Naive thymus-derived CD8-positive, alpha-beta T cell (primary cell): ENCODE data around the gene BBS2. TPM values are rescaled to one million over a fixed set of nuclear protein-coding genes. Genes with fewer than 3 reads are reported as not detected.
"Not testable (repeated sequence)": the region's sequence is repeated elsewhere in the genome, so short reads cannot be mapped to it uniquely, and the experiment has no call there.

Source experiments
- ATAC-seq, 2 donors: fragments of 150-1000 bp; cut with Tn5 transposase in 1 of 2; sonication (Bioruptor Pico), chemical (Tn5 transposase) in 1 of 2; 1 replicate in 1 of 2; 2 replicates in 1 of 2; pipeline ENCODE4 v1.10.0; 2021; ENCODE audit warnings: mild to moderate bottlenecking in 2 of 2, moderate library complexity in 2 of 2
- POLR2A ChIA-PET: fragments of 350-600 bp; sonication (Branson Sonifier 250); formaldehyde crosslinking; loops from one replicate; lab custom pipeline; 2021; ENCODE audit warnings: antibody characterized with exemption; lab: Charles Lee
- DNase-seq, 10 donors: peaks; one replicate each; pipeline versions ENCODE4 v3.0.0 to v3.0.0-alpha.2; 2020 to 2022
- H3K27ac Mint-ChIP-seq, 10 donors: one replicate each; pipeline ENCODE4 v1.8.0; 2020 to 2022; ENCODE audit warnings: mild to moderate bottlenecking in 10 of 10, mixed read lengths in 10 of 10, moderate library complexity in 4 of 10, inconsistent platforms in 1 of 10
- H3K27me3 Mint-ChIP-seq, 5 donors: one replicate each; pipeline ENCODE4 v1.8.0; 2021 to 2022; ENCODE audit warnings: mixed read lengths in 5 of 5
- H3K36me3 Mint-ChIP-seq, 3 donors: one replicate each; pipeline ENCODE4 v1.8.0; 2020 to 2022; ENCODE audit warnings: mixed read lengths in 3 of 3, mild to moderate bottlenecking in 2 of 3, inconsistent platforms in 1 of 3
- H3K4me1 Mint-ChIP-seq, 4 donors: one replicate each; pipeline ENCODE4 v1.8.0; 2021 to 2022; ENCODE audit warnings: mixed read lengths in 4 of 4
- H3K4me3 Mint-ChIP-seq, 10 donors: one replicate each; pipeline ENCODE4 v1.8.0; 2020 to 2022; ENCODE audit warnings: mild to moderate bottlenecking in 10 of 10, mixed read lengths in 10 of 10, moderate library complexity in 6 of 10, inconsistent platforms in 1 of 10
- H3K9me3 Mint-ChIP-seq, 9 donors: one replicate each; pipeline ENCODE4 v1.8.0; 2020 to 2022; ENCODE audit warnings: mixed read lengths in 9 of 9, mild to moderate bottlenecking in 3 of 9, inconsistent platforms in 1 of 9, moderate library complexity in 1 of 9
- polyA plus RNA-seq, 3 donors: library from polyadenylated mRNA; unstranded; fragments of 300-500 nt; fragmentation: Illumina TruSeq; gene quantifications; one replicate each; pipeline ENCODE4 v1.2.3, GENCODE V29; 2021
- total RNA-seq, 8 experiments: library from RNA in 2 of 8; stranded (reverse) in 2 of 8; gene quantifications; one replicate each; pipeline ENCODE4 v1.2.3 and lab custom pipeline; 2021 to 2026

BBS2 gene
- total and polyA plus RNA-seq, 5 experiments from 2014 or later = 35.7 to 107 (median 37.6) TPM

- Mint-ChIP-seq H3K4me1 (peaks cover 25 to 71% (median 68%) of the 10 kb centered on the region in 4 donors), H3K36me3 (peaks cover 0 to 34% (median 12%) of the 10 kb centered on the region in 3 donors), H3K27me3 (no peaks in the 10 kb centered on the region), H3K9me3 (no peaks in the 10 kb centered on the region), H3K27ac (peak overlapping the region in 5 of 10 donors; percentile 21 to 71 (median 35)), H3K4me3 (peak overlapping the region in 5 of 10 donors; percentile 22 to 69 (median 46))
- DNase-seq = no peak
- no peak for ATAC-seq
- POLR2A ChIA-PET = no interaction called here
Measured at GRCh38 chr16:56515665-56516064, 4.2 kb downstream of the BBS2 start.

DNA sequence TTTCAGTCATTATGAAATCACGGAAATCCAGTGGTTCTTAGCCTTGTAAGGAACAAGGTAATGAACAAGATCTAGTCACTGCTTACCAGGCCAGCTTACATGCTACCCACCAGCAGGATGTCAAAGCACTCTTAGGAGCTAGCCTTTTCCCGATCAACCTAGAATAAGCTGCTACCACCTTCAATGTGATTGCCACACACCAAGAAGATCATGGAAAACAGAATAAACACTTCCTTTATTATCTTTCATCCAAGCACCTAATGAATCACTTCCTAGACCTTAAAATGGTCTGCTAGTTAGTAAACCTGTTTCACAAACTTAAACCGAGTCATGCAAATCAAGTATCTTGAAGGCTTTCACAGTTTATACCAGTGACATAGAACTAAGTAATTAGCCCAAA, 5.0 kb downstream of the BBS2 start:
- Mint-ChIP-seq H3K27ac (peak overlapping the region in 4 of 10 donors; percentile 2 to 60 (median 46)), H3K9me3 (no peaks in the 10 kb centered on the region), H3K4me1 (peaks cover 21 to 64% (median 61%) of the 10 kb centered on the region in 4 donors), H3K36me3 (peaks cover 0 to 42% (median 15%) of the 10 kb centered on the region in 3 donors), H3K4me3 (peak overlapping the region in 1 of 10 donors; percentile 7), H3K27me3 (no peaks in the 10 kb centered on the region)
- POLR2A ChIA-PET = interaction anchor here (1.4 to 1.9 kb wide), 2 partner anchors 63 to 187 kb away, joined by 3 to 5 read pairs; partner anchors contain the start of genes NUDT21 and OGFOD1
- DNase-seq (no peak), ATAC-seq (no peak)

GRCh38 chr16:56513972-56514371, 5.9 kb downstream of the BBS2 start:
- no peaks in the 10 kb centered on the region for H3K9me3 Mint-ChIP-seq
- DNase-seq = peak in 9 of 10 donors; percentile 30 to 66 (median 46)
- no peaks in the 10 kb centered on the region for H3K27me3 Mint-ChIP-seq
- POLR2A ChIA-PET = interaction anchor here (1.4 to 1.9 kb wide), 2 partner anchors 63 to 188 kb away, joined by 3 to 5 read pairs; partner anchors contain the start of genes NUDT21 and OGFOD1
- H3K27ac Mint-ChIP-seq = peak overlapping the region in 2 of 10 donors; percentile 5 to 8
- H3K4me3 Mint-ChIP-seq = peak overlapping the region in 1 of 10 donors; percentile 2
- peaks cover 0 to 50% (median 17%) of the 10 kb centered on the region in 3 donors for H3K36me3 Mint-ChIP-seq
- H3K4me1 Mint-ChIP-seq = peaks cover 19 to 63% (median 57%) of the 10 kb centered on the region in 4 donors
- peak; percentile 90 to 93 for ATAC-seq

DNA sequence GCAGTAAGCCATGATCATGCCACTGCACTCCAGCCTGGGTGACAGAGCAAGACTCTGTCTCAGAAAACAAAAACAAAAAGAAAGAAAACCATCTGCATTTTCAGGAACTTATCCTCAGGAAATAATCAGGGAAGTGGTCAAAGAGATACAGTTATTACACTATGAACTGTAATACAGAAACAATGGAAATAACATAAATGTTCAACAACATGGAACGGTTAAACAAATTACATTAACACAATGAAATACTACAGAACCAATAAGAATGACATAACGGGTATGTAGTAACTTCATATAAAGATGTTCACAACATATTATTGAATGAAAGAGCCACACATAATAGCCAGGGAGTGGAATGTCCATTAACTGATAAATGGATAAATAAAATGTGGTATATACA, 6.7 kb downstream of the BBS2 start:
- H3K27ac Mint-ChIP-seq = no peak overlapping the region
- peak overlapping the region in 1 of 10 donors; percentile 28 for H3K4me3 Mint-ChIP-seq
- DNase-seq = no peak
- no peak for ATAC-seq
- POLR2A ChIA-PET = interaction anchor here (1.9 kb wide), 1 partner anchor 189 kb away, joined by 5 read pairs; no protein-coding TSS in a partner anchor
- no peaks in the 10 kb centered on the region for H3K27me3 Mint-ChIP-seq
- no peaks in the 10 kb centered on the region for H3K9me3 Mint-ChIP-seq
- peaks cover 17 to 55% (median 49%) of the 10 kb centered on the region in 4 donors for H3K4me1 Mint-ChIP-seq
- peaks cover 0 to 59% (median 20%) of the 10 kb centered on the region in 3 donors for H3K36me3 Mint-ChIP-seq

DNA sequence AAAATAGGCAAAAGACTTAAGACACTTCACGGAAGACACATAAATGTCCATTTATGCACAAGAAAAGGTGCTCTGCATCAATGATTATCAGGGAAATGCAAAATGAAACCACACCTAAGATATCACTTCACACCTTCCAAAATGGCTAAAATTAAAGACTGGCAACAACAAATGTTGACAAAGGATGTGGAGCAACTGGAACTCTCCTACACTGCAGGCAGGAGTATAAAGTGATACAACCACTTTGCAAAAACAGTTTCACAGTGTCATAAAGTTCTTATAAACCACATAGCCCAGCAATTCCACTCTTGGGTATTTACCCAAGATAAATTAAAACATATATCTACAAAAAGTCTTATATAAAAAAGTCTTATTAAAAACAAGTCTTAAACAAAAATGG, 7.8 kb downstream of the BBS2 start:
- H3K36me3 Mint-ChIP-seq = peaks cover 0 to 69% (median 26%) of the 10 kb centered on the region in 3 donors
- H3K4me3 Mint-ChIP-seq = no peak overlapping the region
- H3K9me3 Mint-ChIP-seq = no peaks in the 10 kb centered on the region
- H3K27me3 Mint-ChIP-seq = no peaks in the 10 kb centered on the region
- no peak overlapping the region for H3K27ac Mint-ChIP-seq
- no peak for DNase-seq
- POLR2A ChIA-PET = no interaction called here
- H3K4me1 Mint-ChIP-seq = peaks cover 12 to 48% (median 38%) of the 10 kb centered on the region in 4 donors
- ATAC-seq = no peak

GRCh38 chr16:56510544-56510943, 9.3 kb downstream of the BBS2 start:
- Mint-ChIP-seq H3K9me3 (no peaks in the 10 kb centered on the region), H3K4me3 (no peak overlapping the region), H3K27ac (no peak overlapping the region), H3K27me3 (no peaks in the 10 kb centered on the region), H3K4me1 (peaks cover 7 to 33% (median 26%) of the 10 kb centered on the region in 4 donors), H3K36me3 (peaks cover 0 to 81% (median 31%) of the 10 kb centered on the region in 3 donors)
- ATAC-seq (no peak), DNase-seq (no peak)
- POLR2A ChIA-PET = no interaction called here

GRCh38 chr16:56506941-56507340, 12.9 kb downstream of the BBS2 start:
- Mint-ChIP-seq H3K4me1 (peaks cover 0 to 2% (median under 1%) of the 10 kb centered on the region in 4 donors), H3K27ac (peak overlapping the region in 1 of 10 donors; percentile 80), H3K9me3 (no peaks in the 10 kb centered on the region), H3K27me3 (no peaks in the 10 kb centered on the region), H3K36me3 (peaks cover 4 to 94% (median 35%) of the 10 kb centered on the region in 3 donors), H3K4me3 (no peak overlapping the region)
- DNase-seq (no peak), ATAC-seq (no peak)
- POLR2A ChIA-PET = no interaction called here

- H3K36me3 Mint-ChIP-seq = peaks cover 5 to 92% (median 36%) of the 10 kb centered on the region in 3 donors
- H3K4me1 Mint-ChIP-seq = no peaks in the 10 kb centered on the region
- DNase-seq (no peak), ATAC-seq (no peak)
- peak overlapping the region in 1 of 10 donors; percentile 85 for H3K27ac Mint-ChIP-seq
- H3K9me3 Mint-ChIP-seq = no peaks in the 10 kb centered on the region
- POLR2A ChIA-PET = no interaction called here
- no peaks in the 10 kb centered on the region for H3K27me3 Mint-ChIP-seq
- H3K4me3 Mint-ChIP-seq = no peak overlapping the region
Measured at GRCh38 chr16:56505181-56505580, 14.6 kb downstream of the BBS2 start.

GRCh38 chr16:56493815-56494214, 26.0 kb downstream of the BBS2 start:
- DNase-seq (no peak), ATAC-seq (no peak)
- H3K27ac Mint-ChIP-seq = no peak overlapping the region
- H3K9me3 Mint-ChIP-seq = no peaks in the 10 kb centered on the region
- POLR2A ChIA-PET = interaction anchor here (0.7 kb wide), 1 partner anchor 988 kb away, joined by 4 read pairs; no protein-coding TSS in a partner anchor
- peaks cover 0 to 2% (median 0%) of the 10 kb centered on the region in 4 donors for H3K4me1 Mint-ChIP-seq
- no peak overlapping the region for H3K4me3 Mint-ChIP-seq
- H3K27me3 Mint-ChIP-seq = no peaks in the 10 kb centered on the region
- peaks cover 6 to 70% (median 30%) of the 10 kb centered on the region in 3 donors for H3K36me3 Mint-ChIP-seq

DNA sequence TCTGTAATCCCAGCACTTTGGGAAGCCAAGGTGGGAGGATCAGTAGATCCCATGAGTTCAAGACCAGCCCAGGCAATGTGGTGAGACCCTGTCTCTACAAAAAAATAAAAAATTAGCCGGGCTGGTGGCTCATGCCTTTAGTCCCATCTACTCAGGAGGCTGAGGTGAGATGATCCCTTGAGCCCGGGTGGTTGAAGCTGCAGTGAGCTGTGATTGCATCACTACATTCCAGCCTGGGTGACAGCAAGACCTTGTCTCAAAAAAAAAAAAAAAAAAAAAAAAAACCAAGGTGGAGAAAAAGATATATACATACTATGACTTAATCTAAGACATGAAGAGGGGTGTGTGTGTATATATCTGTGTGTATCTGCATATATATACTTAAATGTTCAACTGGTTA, 26.7 kb downstream of the BBS2 start:
- Mint-ChIP-seq H3K36me3 (peaks cover 0 to 63% (median 24%) of the 10 kb centered on the region in 3 donors), H3K4me1 (peaks cover 0 to 2% (median 0%) of the 10 kb centered on the region in 4 donors), H3K9me3 (no peaks in the 10 kb centered on the region), H3K4me3 (no peak overlapping the region), H3K27ac (no peak overlapping the region), H3K27me3 (no peaks in the 10 kb centered on the region)
- ATAC-seq (no peak), DNase-seq (no peak)
- POLR2A ChIA-PET = no interaction called here

DNA sequence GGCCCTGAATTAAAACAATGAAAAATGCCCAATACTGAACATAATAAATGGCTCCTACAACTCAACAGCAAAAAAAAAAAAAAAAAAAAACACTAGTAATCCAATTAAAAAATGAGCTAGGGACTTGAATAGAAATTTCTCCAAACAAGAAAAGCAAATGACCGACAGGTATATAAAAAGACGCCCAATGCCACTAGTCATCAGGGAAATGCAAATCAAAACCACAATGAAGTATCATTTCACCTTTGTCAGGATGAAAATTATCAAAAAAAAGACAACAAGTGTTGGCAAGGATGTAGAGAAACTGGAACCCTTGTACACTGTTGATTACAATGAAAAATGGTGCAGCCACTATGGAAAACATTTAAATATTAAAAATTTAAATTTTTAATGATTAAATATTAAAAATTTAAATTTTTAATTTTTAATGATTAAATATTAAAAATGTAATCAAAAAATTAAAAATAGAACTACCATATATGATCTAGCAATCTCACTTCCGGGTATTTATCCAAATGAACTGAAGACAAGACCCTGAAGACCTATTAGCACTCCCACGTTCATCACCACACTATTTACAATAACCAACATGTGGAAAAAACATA, 28.1 kb downstream of the BBS2 start:
- POLR2A ChIA-PET = no interaction called here
- H3K9me3 Mint-ChIP-seq = no peaks in the 10 kb centered on the region
- no peaks in the 10 kb centered on the region for H3K27me3 Mint-ChIP-seq
- peaks cover 0 to 4% (median 1%) of the 10 kb centered on the region in 4 donors for H3K4me1 Mint-ChIP-seq
- peaks cover 0 to 50% (median 19%) of the 10 kb centered on the region in 3 donors for H3K36me3 Mint-ChIP-seq
- H3K4me3 Mint-ChIP-seq = no peak overlapping the region
- ATAC-seq (no peak), DNase-seq (no peak)
- no peak overlapping the region for H3K27ac Mint-ChIP-seq

GRCh38 chr16:56488868-56489267, 31.0 kb downstream of the BBS2 start:
- H3K36me3 Mint-ChIP-seq = peaks cover 5 to 54% (median 27%) of the 10 kb centered on the region in 3 donors
- H3K27me3 Mint-ChIP-seq, DNase-seq, H3K4me1 Mint-ChIP-seq, H3K4me3 Mint-ChIP-seq, POLR2A ChIA-PET, H3K27ac Mint-ChIP-seq, ATAC-seq, H3K9me3 Mint-ChIP-seq: not testable (repeated sequence)

- Mint-ChIP-seq H3K27me3 (no peaks in the 10 kb centered on the region), H3K27ac (peak overlapping the region in 1 of 10 donors; percentile 3), H3K4me1 (peaks cover 0 to 2% (median 1%) of the 10 kb centered on the region in 4 donors), H3K36me3 (peaks cover 5 to 55% (median 24%) of the 10 kb centered on the region in 3 donors), H3K4me3 (no peak overlapping the region), H3K9me3 (peaks cover 0 to 1% (median 0%) of the 10 kb centered on the region in 9 donors)
- DNase-seq (no peak), ATAC-seq (no peak)
- POLR2A ChIA-PET = no interaction called here
Measured at GRCh38 chr16:56488035-56488434, 31.8 kb downstream of the BBS2 start.
